Neural cell (in vitro differentiated cells): ENCODE measurements around the gene CLEC19A.

ENCODE experiments used
- EP300 ChIP-seq: fragments of 450-650 bp; conservative IDR thresholded peaks from 2 replicates; pipeline ENCODE4 v1.6.1; 2014; ENCODE audit warnings: antibody characterized with exemption, mild to moderate bottlenecking, moderate library complexity; ENCODE audit not compliant: poor library complexity, severe bottlenecking
- EZH2 ChIP-seq: fragments of 200-600, 300-800 bp; shearing (Covaris generic), sonication (generic); IDR thresholded peaks from 2 replicates; pipeline ENCODE4 v1.6.1; 2014; ENCODE audit warnings: antibody characterized with exemption, low read length, borderline replicate concordance, mild to moderate bottlenecking; ENCODE audit not compliant: insufficient read depth, poor library complexity, severe bottlenecking
- MXI1 ChIP-seq: fragments of 450-650 bp; conservative IDR thresholded peaks from 2 replicates; pipeline ENCODE4 v1.6.1; 2014; ENCODE audit warnings: antibody characterized with exemption, mild to moderate bottlenecking; ENCODE audit not compliant: poor library complexity, severe bottlenecking
- POLR2AphosphoS5 ChIP-seq: IDR thresholded peaks from 2 replicates; pipeline ENCODE4 v1.6.1; 2012
- SMC3 ChIP-seq: fragments of 450-650 bp; conservative IDR thresholded peaks from 2 replicates; pipeline ENCODE4 v1.6.1; 2014; ENCODE audit warnings: antibody characterized with exemption, mild to moderate bottlenecking, moderate library complexity; ENCODE audit not compliant: poor library complexity
- TAF1 ChIP-seq: IDR thresholded peaks from 2 replicates; pipeline ENCODE4 v1.6.1; 2012; ENCODE audit warnings: low read depth
- TF ChIP-seq, protein P1 (sequence below): fragments of 450-650 bp; IDR thresholded peaks from 2 replicates; pipeline ENCODE4 v1.5.1; 2014; ENCODE audit warnings: antibody characterized with exemption, mild to moderate bottlenecking, moderate library complexity; ENCODE audit not compliant: poor library complexity, severe bottlenecking
- TF ChIP-seq, protein P2 (sequence below): IDR thresholded peaks from 2 replicates; pipeline ENCODE4 v1.6.1; 2012; ENCODE audit warnings: borderline replicate concordance

GRCh38 chr16:19316846-19317245 lies 31.3 kb downstream of the CLEC19A start:
- TF ChIP-seq, protein P1, sequence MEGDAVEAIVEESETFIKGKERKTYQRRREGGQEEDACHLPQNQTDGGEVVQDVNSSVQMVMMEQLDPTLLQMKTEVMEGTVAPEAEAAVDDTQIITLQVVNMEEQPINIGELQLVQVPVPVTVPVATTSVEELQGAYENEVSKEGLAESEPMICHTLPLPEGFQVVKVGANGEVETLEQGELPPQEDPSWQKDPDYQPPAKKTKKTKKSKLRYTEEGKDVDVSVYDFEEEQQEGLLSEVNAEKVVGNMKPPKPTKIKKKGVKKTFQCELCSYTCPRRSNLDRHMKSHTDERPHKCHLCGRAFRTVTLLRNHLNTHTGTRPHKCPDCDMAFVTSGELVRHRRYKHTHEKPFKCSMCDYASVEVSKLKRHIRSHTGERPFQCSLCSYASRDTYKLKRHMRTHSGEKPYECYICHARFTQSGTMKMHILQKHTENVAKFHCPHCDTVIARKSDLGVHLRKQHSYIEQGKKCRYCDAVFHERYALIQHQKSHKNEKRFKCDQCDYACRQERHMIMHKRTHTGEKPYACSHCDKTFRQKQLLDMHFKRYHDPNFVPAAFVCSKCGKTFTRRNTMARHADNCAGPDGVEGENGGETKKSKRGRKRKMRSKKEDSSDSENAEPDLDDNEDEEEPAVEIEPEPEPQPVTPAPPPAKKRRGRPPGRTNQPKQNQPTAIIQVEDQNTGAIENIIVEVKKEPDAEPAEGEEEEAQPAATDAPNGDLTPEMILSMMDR: no peak
- TF ChIP-seq, protein P2, sequence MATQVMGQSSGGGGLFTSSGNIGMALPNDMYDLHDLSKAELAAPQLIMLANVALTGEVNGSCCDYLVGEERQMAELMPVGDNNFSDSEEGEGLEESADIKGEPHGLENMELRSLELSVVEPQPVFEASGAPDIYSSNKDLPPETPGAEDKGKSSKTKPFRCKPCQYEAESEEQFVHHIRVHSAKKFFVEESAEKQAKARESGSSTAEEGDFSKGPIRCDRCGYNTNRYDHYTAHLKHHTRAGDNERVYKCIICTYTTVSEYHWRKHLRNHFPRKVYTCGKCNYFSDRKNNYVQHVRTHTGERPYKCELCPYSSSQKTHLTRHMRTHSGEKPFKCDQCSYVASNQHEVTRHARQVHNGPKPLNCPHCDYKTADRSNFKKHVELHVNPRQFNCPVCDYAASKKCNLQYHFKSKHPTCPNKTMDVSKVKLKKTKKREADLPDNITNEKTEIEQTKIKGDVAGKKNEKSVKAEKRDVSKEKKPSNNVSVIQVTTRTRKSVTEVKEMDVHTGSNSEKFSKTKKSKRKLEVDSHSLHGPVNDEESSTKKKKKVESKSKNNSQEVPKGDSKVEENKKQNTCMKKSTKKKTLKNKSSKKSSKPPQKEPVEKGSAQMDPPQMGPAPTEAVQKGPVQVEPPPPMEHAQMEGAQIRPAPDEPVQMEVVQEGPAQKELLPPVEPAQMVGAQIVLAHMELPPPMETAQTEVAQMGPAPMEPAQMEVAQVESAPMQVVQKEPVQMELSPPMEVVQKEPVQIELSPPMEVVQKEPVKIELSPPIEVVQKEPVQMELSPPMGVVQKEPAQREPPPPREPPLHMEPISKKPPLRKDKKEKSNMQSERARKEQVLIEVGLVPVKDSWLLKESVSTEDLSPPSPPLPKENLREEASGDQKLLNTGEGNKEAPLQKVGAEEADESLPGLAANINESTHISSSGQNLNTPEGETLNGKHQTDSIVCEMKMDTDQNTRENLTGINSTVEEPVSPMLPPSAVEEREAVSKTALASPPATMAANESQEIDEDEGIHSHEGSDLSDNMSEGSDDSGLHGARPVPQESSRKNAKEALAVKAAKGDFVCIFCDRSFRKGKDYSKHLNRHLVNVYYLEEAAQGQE: no peak
- TF ChIP-seq MXI1: no peak
- TF ChIP-seq POLR2AphosphoS5: no peak
- no peak for TF ChIP-seq TAF1
- no peak for TF ChIP-seq SMC3
- TF ChIP-seq EZH2: no peak
- no peak for TF ChIP-seq EP300
